GM19324 (cell line): ENCODE measurements around the gene ZC3H7A.

ENCODE experiments used
- ATAC-seq: cut with Tn5 transposase; IDR thresholded peaks from one replicate; pipeline ENCODE4 v1.9.1; 2021; ENCODE audit warnings: mild to moderate bottlenecking, moderate library complexity; ENCODE audit not compliant: unreplicated experiment, low FRiP score

Gene ZC3H7A

DNA sequence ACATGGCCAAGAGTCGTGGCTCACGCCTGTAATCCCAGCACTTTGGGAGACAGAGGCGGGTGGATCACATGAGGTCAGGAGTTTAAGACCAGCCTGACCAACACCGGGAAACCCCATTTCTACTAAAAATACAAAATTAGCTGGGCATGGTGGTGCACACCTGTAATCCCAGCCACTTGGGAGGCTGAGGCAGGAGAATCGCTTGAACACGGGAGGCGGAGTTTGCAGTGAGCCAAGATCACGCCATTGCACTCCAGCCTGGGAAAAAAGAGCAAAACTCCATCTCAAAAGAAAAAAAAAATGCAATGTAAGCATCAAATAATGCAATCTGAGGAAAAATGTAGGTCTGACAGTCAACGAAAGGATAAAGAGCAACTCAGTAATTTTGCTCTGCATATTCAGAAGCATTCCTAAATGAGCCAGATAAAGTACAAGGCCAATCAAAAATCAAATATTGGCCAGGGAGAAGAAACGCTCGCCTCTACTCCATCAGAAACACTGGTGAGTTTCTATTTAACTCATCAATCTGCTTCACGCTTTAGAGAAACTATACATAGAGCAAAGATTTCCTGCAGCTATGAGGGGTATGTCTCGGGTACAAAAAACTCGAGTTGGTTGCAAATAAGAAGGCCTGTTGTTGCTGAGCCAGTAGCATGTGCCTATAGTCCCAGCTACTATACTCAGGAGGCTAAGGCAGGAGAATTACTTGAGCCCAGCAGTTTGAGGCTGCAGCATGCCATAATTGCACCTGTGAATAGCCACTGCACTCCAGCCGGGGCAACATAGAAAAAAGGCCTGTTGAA is 58.1 kb downstream of the ZC3H7A start:
- ATAC-seq, result no peak

DNA sequence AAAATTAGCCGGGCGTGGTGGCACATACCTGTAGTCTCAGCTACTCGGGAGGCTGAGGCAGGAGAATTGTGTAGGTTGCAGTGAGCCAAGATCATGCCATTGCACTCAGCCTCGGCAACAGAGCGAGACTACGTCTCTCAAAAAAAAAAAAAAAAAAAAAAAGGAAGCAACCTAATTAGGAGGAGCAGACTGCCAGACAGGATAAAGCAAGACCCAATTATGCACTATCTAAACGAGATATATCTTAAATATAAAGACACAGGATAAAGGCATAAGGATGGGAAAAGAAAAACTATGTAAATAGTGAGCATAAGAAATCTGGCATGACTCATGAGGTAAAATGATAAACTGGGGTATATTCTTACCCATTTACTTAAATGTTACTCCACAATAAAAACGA is 59.3 kb downstream of the ZC3H7A start:
- ATAC-seq, result no peak

DNA sequence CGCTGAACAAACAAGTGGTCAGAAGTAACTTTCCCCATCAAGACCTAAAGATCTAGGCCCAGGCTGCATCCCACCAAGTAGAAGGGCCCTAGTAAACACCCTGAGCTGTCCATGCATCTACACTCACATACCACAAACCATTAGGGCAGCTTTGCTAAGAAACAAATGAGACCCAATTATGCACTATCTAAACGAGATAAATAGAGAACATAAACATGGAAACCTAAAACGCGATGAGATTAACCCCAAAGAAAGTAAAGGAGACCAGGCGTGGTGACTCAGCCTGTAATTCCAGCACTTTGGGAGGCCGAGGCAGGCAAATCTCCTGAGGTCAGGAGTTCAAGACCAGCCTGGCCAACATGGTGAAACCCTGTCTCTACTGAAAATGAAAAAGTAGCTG is 60.2 kb downstream of the ZC3H7A start:
- ATAC-seq, result no peak

DNA sequence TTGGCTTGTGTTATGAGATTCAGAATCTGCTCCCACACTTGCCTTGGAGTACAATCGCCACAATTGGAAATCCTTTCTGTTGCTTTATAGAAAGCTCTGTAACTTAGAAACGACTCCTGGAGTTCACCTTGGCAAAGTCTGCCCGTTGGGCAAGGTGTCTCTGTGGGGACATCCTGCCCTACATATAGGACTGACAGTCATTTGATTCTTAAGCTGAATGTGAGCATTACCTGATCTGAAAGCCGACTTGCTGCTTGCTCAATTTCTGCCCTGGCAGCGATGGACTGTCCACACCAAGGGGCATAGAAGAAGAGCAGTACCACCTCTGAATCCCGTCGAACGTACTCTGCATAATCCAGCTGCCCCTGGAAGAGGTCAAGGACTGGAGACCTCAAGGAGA is 61.3 kb downstream of the ZC3H7A start:
- ATAC-seq, result no peak

DNA sequence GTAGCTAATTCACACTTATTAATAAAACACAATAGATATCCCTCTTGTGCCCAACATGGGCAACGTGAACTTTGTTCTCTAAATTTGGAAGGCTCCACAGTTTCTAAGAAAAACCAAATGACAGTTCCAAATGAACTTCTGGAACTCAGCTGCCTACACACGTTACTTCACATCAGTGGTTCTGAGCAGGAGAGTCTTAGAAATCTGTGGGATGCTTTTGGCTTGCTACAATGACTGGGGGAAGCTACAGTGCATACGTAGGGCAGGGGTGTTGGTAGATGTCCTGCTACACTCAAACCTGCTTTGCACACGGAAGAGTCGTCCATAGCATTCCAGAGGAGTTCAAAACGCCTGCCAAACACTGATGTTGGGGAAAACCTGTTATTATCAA is 62.4 kb downstream of the ZC3H7A start:
- no peak for ATAC-seq

DNA sequence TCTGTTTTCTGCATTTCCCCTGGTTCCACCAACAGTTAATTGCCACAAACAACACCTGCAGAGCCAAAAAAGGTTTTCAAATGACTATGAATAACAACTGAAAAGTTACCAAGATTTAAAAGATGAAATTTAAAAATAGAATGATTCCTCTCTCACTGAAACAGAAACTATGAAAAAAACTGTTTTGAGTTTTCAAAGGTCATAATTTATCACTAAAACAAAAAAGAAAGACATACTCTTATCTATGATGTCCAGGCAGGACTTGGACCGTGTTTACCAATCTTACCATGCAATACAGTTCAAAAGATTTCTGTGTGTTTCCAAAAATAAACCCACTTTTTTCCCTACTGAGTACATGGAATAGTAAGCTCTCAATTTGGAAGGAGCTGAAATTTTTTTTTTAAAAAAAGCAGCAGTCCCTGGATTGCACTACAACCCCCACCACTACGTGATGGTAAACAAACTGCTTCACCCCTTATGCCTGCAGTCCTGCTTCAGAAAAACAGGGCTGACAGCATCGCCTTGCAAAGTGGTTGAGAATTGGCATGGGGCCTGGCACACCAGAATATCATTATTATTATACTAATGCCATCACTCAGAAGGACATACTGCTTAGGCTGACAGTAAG is 62.9 kb downstream of the ZC3H7A start:
- ATAC-seq, result no peak

DNA sequence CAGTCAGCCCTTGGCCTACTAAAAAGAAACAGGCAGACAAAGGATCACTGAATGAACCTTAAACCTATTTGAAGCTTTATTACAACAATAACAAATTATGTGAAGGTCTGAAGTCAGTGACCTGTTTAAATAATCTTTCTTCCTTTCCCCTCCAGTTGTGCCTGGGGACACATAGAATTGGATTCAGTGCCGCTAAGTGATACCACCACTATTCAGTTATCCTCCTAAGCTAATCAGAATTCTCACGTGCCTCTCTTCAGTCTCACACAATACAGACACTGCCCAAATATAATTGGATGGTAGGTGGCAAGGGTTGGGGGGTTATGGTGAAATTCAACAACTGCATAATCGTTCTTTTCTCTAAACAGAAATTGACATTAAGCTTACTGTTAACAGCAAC is 65.8 kb downstream of the ZC3H7A start:
- ATAC-seq, result no peak

DNA sequence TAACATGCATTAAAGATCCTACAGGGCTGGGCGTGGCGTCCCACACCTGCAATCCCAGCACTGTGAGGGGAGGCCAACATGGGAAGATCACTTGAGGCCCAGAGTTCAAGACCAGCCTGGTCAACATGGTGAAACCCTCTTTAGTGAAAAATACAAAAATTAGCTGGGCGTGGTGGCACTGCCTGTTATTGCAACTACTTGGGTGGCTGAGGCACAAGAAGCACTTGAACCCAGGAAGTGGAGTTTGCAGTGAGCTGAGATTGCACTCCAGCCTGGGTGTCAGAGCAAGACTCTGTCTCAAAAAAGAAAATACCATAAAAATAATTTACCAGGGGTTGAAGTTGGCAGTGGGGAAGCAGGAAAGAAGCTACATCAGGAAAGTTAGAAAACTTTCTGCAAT is 67.3 kb downstream of the ZC3H7A start:
- ATAC-seq, result no peak

DNA sequence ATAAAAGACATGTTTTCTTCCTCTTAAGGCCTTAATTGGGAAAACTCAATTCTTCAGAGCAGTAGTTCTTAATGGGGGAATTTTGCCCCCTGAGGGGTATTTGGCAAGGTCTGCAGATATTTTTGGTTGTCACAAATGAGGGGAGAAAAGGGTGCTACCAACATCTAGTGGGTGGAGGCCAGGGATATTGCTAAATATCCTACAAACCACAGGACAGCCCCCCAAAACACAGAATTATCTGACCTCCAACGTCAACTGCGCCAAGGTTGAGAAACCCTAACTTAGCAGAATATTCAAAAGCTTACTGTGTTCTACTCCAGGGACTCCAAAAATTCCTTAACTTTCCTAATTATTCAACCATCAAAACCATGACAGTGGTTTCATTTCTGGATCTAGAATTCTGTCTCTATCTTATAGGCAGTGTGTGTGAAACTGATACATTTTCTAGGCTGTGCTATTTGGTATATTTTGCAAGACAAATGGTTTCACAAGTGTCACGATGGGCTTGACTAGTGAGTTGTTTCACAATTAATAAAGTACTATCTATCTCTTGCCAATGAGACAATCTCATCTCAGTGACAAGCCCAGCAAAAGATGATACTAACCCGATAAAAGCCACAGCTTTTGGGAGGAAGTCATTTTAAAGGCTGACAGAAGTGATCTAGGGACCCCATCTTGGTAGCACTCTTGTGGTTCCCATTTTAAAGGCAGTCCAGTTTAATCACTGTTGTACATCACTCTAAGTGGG is 69.1 kb downstream of the ZC3H7A start:
- no peak for ATAC-seq

DNA sequence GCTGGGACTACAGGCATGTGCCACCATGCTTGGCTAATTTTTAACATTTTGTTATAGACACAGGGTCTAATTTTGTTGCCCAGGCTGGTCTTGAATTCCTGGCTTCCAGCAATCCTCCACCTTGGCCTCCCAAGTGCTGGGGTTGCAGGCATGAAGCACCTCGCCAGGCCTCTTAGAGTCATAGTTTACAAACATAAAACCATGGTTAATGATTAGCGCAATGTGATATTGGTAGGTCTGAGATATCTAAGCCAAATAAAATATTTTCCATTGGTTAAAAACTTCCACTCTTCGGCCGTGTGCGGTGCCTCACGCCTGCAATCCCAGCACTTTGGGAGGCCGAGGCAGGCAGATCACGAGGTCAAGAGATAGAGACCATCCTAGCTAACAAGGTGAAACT is 71.0 kb downstream of the ZC3H7A start:
- no peak for ATAC-seq

DNA sequence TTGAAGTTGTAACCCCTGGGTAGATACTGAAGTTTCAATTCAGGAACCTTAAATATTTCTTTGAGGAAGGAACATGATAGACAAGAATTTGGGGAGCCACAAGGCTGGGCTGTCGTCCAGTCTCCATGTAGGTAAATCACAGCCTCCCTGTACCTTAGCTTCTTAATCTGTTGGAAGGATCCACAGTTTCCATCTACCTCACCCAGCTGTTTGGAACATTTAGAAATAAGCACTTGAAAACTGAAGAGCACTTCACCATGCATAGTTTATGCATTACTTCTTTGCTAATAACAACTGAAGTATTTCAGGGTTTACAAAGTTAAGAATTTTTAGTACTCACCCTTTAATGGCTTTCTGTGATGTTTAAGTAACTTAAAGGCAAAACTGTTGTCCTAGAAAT is 71.6 kb downstream of the ZC3H7A start:
- ATAC-seq, result no peak

DNA sequence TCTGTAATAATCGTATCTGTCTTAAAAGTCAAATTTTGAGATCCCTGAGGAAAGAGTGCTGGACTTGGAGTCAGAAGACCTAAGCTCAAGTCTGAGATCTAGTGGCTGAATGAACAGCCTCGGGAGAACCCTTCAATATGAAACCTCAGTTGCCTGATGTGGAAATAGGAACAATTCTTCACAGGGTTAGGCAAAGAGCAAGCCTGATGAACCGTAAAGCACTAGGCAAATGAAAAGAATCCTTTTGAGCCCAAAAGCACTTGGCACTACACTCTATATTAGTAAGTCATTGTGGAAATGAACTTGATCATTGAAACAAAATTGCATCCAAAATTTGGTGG is 74.6 kb downstream of the ZC3H7A start:
- ATAC-seq, result no peak

DNA sequence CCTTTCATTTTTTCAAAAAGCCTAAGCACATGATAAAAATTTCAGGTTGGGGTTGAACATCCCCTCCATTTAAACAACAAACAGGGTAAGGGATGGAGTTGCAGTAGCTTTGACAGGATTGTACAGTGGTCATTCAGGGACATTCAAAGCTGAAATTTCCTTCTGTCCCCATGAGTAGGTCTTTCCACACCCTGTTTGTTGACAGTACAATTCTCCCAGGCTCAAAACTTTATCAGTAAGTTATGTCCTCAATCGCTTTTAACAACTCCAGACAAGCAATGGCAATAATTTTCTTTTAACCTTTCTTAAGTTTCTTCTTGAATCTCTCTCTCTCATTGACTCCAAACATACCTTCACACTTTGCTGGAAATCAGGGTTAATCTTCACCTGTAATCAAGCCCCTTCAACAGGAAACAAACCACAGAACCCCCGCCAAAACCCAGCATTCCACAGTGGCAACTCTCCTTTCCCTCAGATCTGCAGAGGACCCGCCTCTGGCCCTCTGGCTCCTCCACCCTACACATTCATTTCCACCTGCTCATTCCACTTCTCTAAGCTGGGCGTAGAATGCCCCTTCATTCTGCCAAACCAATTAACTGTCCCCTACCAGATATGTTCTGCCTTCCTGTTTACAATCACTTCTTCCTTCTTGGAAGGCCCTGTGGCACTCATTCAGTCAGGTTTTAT is 75.1 kb downstream of the ZC3H7A start:
- ATAC-seq, result no peak

DNA sequence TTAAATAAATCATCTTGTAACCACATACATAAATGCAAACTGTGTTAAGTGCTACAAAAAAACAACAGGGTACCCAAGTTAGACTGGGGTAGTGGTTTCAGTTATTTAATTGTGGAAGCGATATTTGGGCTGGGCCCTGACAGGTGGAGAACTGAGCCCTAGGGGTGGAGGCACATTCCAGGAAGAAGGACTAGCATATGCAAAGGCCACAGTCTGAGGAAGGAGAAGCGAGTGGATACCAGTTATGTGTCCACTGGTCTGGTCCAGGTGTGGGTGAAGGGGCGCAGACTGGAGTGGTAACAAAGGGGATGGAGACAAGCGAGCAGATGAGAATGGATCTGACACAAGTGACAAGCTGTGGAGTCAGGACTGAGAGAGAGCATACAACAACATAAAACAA is 77.3 kb downstream of the ZC3H7A start:
- ATAC-seq, result no peak

DNA sequence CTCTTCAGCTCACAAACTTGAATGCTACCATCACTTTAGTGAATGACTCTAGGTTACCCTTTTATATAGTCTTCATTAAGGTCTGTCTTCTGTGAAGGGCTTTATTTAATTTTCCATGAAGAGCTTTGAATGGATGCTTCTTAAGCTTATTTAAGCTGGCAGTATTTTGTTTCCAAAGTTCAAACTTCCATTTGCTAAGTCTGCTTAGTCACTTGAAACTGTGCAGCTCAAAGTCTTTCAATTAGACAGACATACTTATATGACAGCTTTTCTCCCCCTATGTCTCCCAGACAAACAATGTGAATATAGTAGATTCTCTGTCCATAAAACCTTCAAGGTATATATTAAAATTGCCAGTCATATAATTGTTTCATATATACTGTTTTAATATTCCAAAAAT is 77.9 kb downstream of the ZC3H7A start:
- ATAC-seq, result no peak

DNA sequence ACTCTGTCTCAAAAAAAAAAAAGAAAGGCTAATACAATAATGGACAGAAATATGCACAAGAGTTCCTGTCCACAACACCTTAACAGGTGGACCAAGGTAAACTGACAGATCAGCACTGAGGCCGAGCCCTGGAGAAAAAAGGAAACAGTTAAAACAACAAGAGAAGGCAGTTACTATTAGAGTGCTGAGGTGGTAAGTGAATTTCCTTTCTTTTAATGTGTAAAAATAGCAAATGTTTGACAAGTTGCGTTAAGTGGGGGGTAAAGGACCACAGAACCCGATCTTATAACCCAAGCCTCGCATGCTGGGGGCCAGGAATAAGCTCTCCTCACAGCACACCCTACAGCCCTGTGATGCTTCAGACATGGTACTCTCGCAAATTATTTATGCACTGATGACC is 79.2 kb downstream of the ZC3H7A start:
- no peak for ATAC-seq

DNA sequence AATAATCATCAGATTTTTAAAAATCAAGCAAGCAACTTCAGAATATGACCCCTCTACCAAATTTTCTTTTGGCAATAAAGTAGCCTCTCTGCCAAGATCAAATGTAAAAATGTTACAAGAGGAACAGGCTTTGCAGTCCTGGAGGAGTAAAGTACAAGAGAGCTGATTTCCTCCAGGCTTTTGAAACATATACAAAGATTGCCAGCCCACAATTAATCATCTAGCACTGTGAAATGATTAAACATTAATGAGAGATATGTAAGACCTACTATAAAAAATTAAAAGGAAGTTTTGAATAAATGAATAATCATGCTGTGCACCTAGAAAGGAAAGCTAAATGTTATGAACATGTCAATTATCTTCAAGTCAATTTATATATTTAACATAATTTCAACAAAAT is 80.7 kb downstream of the ZC3H7A start:
- no peak for ATAC-seq

DNA sequence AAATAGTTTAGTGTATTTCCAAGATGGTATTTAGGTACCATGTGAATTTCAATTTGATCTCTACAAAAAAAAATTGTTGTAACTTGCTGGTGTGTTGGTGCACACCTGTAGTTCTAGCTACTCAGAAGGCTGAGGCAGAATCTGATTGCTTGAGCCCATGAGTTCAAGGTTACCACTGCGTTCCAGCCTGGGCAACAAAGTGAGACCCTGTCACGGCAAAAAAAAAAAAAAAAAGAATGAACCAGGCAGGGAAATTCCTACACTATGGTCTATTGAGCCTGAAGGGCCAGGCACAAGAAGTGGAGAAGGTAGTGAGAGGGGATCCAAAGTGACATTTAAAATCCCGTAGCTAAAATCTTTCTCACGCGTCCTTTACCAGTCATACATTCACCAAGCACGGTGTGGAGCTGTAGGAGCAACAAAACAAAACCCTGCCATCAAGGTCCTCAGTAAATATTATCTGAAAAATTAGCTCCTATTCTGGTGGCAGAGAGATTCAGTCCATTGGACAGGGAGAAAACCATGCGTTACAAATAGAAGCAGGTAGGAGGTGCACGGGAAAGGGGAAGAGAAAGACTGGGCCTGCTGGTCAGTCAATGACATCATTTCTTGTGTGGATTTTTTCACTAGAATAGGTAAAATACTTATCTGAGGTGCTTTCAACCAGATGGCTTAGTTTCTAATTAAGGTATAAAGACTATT is 81.7 kb downstream of the ZC3H7A start:
- ATAC-seq, result no peak

DNA sequence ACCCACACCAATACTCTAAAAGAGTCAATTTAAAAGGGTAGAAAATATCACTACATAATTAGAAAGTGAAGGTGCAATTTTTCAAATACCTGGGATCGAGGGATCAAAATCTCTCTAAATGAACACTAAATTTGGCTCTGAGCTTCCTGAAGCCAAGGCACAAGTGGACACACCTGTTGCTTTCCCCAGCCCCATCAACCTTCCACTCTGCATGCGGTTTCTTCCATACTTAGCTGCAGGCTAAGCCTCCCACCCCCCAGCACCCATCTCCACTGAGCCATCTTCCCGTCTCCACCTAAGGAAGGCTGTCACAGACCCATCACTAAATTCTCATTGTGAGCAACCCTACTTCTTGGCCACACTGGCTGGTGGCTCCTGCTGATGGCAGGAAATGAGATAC is 84.9 kb downstream of the ZC3H7A start:
- no peak for ATAC-seq

DNA sequence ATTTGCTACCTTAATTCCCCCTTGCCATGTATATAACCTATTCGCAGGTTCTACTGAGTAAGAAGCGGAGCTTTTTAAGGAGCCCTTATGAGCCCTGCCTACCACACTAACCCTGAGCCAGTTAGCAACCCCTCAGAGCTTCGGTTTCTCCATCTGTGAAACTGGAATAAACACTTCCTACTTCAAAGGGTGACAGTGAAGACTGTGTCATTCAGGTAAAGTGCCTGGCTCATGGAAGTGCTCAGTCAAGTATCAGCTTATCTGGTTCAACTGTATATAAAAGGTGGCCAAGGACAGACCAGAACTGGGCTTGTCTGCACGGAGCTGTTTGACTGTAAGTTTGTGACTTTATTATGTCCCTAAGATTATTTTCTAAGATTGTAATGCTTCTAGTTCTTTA is 85.4 kb downstream of the ZC3H7A start:
- no peak for ATAC-seq

DNA sequence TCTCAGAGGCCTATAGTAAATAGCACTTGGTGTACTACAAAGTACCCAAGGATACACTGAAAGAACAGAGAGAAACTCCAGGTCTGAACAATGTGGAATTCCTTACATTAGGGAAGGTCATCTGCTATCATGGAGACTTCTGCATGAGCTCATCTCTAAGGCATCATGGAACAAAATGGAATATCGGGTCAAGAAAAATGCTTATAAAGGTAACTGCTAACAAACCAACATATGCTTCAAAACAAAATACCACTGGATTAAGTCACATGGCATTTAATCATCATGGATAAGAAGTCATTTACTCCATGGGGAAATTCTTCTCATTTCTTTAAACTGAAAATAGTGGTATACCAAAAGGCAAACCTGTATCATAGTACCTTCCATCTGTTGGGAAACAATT is 88.6 kb downstream of the ZC3H7A start:
- no peak for ATAC-seq
